Measurements from ENCODE around the gene WDR53.

DNA sequence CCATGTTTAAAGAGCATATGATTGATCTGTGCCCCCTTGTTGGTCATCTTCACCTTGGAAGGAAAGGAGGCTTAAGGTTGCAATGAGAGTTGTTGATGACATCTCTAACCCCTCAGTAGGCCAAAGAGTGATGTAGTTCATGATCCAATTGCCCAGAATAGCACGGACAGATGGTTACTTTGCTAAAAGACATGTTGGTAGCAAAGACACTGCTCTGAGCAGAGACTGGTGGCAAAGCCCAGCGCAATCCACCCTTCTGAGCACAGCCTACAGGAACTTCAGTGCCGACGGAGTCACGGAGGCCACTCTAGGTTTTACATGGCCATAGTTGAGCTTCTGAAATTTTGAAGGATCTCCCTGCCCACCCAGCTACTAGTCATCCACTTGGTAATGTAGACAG is 21.9 kb upstream of the WDR53 start:
- no peak for TF ChIP-seq POLR2A (IDR thresholded peaks at IDR 0.05)
- TF ChIP-seq EP300 (IDR thresholded peaks at IDR 0.05; ENCODE audit: low read depth), result no peak
- TF ChIP-seq, protein P1, sequence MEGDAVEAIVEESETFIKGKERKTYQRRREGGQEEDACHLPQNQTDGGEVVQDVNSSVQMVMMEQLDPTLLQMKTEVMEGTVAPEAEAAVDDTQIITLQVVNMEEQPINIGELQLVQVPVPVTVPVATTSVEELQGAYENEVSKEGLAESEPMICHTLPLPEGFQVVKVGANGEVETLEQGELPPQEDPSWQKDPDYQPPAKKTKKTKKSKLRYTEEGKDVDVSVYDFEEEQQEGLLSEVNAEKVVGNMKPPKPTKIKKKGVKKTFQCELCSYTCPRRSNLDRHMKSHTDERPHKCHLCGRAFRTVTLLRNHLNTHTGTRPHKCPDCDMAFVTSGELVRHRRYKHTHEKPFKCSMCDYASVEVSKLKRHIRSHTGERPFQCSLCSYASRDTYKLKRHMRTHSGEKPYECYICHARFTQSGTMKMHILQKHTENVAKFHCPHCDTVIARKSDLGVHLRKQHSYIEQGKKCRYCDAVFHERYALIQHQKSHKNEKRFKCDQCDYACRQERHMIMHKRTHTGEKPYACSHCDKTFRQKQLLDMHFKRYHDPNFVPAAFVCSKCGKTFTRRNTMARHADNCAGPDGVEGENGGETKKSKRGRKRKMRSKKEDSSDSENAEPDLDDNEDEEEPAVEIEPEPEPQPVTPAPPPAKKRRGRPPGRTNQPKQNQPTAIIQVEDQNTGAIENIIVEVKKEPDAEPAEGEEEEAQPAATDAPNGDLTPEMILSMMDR (IDR thresholded peaks at IDR 0.05), result no peak

All from transverse colon (tissue), 3 donors.